Measurements from ENCODE around the gene PDGFA. TPM values are rescaled to one million over a fixed set of nuclear protein-coding genes. Genes with fewer than 3 reads are reported as not detected.

The PDGFA gene
- total RNA-seq, 6 experiments from 2014 or later: 7.1 to 8.7 (median 7.8) TPM

DNA sequence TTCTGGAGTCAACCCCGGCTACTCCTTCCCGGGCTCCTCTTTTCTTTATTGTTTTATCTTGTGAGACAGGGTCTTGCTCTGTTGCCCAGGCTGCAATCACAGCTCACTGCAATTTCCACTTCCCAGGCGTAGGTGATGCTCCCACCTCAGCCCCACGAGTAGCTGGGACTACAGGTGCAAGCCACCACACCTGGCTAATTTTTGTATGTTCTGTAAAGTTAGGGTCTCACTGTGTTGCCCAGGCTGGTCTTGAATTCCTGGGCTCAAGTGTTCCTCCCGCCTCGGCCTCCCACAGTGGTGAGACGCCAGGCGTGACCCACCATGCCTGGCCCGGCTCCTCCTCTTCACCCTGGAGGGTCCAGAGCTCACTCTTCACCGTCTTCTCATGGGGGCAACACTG lies 15.3 kb upstream of the PDGFA start:
- Mint-ChIP-seq H3K4me3 (no peak overlapping the region), H3K9me3 (no peaks in the 10 kb centered on the region), H3K27me3 (ENCODE audit: insufficient read depth) (peaks cover 16% of the 10 kb centered on the region), H3K4me1 (ENCODE audit: low read depth) (peaks cover under 1% of the 10 kb centered on the region), H3K36me3 (ENCODE audit: low read depth) (no peaks in the 10 kb centered on the region), H3K27ac (no peak overlapping the region)
- TF ChIP-seq, protein P1, sequence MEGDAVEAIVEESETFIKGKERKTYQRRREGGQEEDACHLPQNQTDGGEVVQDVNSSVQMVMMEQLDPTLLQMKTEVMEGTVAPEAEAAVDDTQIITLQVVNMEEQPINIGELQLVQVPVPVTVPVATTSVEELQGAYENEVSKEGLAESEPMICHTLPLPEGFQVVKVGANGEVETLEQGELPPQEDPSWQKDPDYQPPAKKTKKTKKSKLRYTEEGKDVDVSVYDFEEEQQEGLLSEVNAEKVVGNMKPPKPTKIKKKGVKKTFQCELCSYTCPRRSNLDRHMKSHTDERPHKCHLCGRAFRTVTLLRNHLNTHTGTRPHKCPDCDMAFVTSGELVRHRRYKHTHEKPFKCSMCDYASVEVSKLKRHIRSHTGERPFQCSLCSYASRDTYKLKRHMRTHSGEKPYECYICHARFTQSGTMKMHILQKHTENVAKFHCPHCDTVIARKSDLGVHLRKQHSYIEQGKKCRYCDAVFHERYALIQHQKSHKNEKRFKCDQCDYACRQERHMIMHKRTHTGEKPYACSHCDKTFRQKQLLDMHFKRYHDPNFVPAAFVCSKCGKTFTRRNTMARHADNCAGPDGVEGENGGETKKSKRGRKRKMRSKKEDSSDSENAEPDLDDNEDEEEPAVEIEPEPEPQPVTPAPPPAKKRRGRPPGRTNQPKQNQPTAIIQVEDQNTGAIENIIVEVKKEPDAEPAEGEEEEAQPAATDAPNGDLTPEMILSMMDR (IDR thresholded peaks at IDR 0.05): no peak
- DNase-seq: no peak

DNA sequence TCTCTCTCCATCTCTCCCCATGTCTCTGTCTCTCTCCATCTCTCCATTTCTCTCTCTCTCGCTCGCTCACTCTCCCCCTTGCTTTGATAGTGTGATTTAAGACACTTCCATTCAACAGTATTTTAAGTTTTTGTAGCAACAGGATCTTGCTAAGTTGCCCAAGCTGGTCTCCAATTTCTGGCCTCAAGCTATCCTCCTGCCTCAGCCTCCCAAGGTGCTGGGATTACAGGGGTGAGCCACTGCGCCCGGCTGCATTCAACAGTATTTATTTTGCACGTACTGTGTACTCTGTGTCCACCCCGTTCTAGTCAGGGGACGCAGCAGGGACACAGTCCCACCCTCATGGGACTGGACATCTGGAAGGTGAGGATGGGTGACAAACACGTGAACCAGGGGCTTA lies 14.4 kb upstream of the PDGFA start:
- DNase-seq: no peak
- H3K4me3 Mint-ChIP-seq: no peak overlapping the region
- TF ChIP-seq, protein P1 (IDR thresholded peaks at IDR 0.05): no peak
- no peaks in the 10 kb centered on the region for H3K9me3 Mint-ChIP-seq
- no peak overlapping the region for H3K27ac Mint-ChIP-seq
- peaks cover 18% of the 10 kb centered on the region for H3K27me3 Mint-ChIP-seq (ENCODE audit: insufficient read depth)
- no peaks in the 10 kb centered on the region for H3K36me3 Mint-ChIP-seq (ENCODE audit: low read depth)
- H3K4me1 Mint-ChIP-seq (ENCODE audit: low read depth): no peaks in the 10 kb centered on the region

DNA sequence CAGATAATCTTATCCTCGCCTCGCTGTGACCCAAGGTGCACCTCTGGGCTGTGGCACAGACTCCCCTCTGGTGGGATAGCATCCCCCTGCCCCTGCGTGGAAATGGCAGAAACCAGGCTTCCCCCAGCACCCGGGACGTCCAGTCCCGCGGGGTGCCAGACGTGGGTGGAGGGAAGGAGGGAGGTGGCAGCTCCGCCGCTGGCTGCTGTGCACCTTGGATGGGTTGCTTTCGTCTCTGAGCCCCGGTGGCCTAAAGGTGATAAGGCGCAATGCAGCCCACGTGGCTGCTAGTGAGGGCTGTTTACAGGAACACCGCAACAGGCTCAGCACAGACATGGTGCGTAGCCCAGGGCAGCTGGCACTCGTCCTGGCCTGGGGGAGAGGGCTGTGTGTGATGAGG lies 13.6 kb upstream of the PDGFA start:
- no peaks in the 10 kb centered on the region for H3K4me1 Mint-ChIP-seq (ENCODE audit: low read depth)
- no peak overlapping the region for H3K4me3 Mint-ChIP-seq
- no peak overlapping the region for H3K27ac Mint-ChIP-seq
- TF ChIP-seq, protein P1 (IDR thresholded peaks at IDR 0.05): no peak
- no peak for DNase-seq
- H3K36me3 Mint-ChIP-seq (ENCODE audit: low read depth): no peaks in the 10 kb centered on the region
- H3K27me3 Mint-ChIP-seq (ENCODE audit: insufficient read depth): peaks cover 18% of the 10 kb centered on the region
- no peaks in the 10 kb centered on the region for H3K9me3 Mint-ChIP-seq

DNA sequence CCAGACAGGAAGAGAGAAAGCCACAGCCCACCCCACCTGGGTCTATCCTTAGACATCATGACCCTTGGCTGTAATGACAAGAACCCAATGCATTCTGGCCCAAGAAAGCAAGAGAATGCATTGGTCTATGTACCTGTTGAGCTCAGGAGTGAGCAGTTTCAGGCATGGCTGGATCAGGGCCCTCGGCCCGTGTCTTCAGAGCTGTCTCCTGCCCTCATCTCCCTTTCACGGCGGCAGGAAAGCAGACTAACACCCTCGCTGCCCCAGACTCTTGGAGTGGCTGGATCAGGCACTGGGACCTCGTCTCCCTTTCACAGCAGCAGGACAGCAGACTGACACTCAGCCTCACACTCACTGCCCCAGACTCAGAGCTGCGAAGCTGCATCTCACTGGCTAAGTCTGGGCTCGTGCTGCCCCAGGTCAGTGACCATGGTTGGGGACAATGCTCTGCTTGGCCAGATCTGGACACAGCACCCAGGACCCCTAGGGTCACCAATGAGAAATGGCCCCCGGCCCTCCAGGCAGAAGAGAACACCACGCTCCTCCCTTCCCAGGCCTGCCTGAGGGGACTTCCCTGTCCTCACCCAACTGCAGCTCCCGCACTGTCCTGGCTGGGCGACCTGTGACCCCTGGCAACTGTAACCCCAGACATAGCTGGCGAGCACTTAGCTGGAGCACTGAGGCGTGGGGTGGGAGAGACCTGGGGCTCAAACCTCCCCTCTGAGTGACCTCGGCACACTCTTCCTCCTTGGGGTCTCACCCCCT lies 12.9 kb upstream of the PDGFA start:
- H3K9me3 Mint-ChIP-seq: no peaks in the 10 kb centered on the region
- TF ChIP-seq, protein P1 (IDR thresholded peaks at IDR 0.05): no peak
- no peaks in the 10 kb centered on the region for H3K36me3 Mint-ChIP-seq (ENCODE audit: low read depth)
- no peak for DNase-seq
- H3K4me1 Mint-ChIP-seq (ENCODE audit: low read depth): no peaks in the 10 kb centered on the region
- H3K4me3 Mint-ChIP-seq: no peak overlapping the region
- peaks cover 18% of the 10 kb centered on the region for H3K27me3 Mint-ChIP-seq (ENCODE audit: insufficient read depth)
- no peak overlapping the region for H3K27ac Mint-ChIP-seq

DNA sequence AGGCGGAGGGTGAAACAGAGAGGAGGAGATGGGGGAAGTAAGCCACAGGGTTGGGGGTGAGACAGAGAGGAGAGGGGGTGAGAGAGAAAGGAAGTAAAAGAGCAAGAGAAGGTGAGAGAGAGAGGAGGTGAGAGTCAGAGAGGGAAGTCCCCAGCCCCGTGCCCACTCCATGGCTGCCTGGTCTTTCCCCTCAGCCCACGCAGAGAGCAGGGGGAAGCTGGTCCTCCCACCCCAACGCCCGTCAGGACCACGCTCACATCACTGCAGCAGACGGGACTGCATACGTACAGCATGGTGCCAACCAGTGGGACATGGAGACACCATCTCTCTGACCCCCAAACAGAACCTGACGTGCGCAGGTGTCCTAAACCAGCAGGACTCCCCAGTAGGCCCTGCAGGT lies 12.1 kb upstream of the PDGFA start:
- H3K4me1 Mint-ChIP-seq (ENCODE audit: low read depth): no peaks in the 10 kb centered on the region
- no peak overlapping the region for H3K4me3 Mint-ChIP-seq
- no peaks in the 10 kb centered on the region for H3K36me3 Mint-ChIP-seq (ENCODE audit: low read depth)
- H3K27ac Mint-ChIP-seq: no peak overlapping the region
- no peaks in the 10 kb centered on the region for H3K9me3 Mint-ChIP-seq
- DNase-seq: no peak
- TF ChIP-seq, protein P1 (IDR thresholded peaks at IDR 0.05): no peak
- peaks cover 18% of the 10 kb centered on the region for H3K27me3 Mint-ChIP-seq (ENCODE audit: insufficient read depth)
